WTC11 (cell line): ENCODE data around the gene CHORDC1.

Experiments
- AR ChIP-seq: fragments of 250-450 bp; sonication (Bioruptor Pico); IDR thresholded peaks from 2 replicates; pipeline ENCODE4 v1.9.0; 2021; ENCODE audit warnings: mild to moderate bottlenecking
- CREB1 ChIP-seq: sonication (generic); formaldehyde crosslinking; IDR thresholded peaks from 2 replicates; pipeline ENCODE4 v1.8.0; 2023; ENCODE audit warnings: mild to moderate bottlenecking, missing genetic modification reagents
- CREM ChIP-seq: sonication (generic); formaldehyde crosslinking; IDR thresholded peaks from 2 replicates; pipeline ENCODE4 v1.8.1; 2022; ENCODE audit warnings: mild to moderate bottlenecking, missing genetic modification reagents, moderate library complexity
- ZBTB21 ChIP-seq: sonication (generic); formaldehyde crosslinking; IDR thresholded peaks from 2 replicates; pipeline ENCODE4 v1.8.1; 2023; ENCODE audit warnings: mild to moderate bottlenecking, missing genetic modification reagents, borderline replicate concordance
- ZNF138 ChIP-seq: sonication (generic); formaldehyde crosslinking; conservative IDR thresholded peaks from 2 replicates; pipeline ENCODE4 v1.8.1; 2022; ENCODE audit warnings: mild to moderate bottlenecking, moderate library complexity, missing genetic modification reagents
- TF ChIP-seq, protein P1 (sequence below): fragments of 200-600 bp; IDR thresholded peaks from 2 replicates; pipeline ENCODE4 v1.8.0; 2022; ENCODE audit warnings: antibody characterized with exemption
- TF ChIP-seq, protein P2 (sequence below): sonication (generic); formaldehyde crosslinking; IDR thresholded peaks from 2 replicates; pipeline ENCODE4 v1.8.1; 2023; ENCODE audit warnings: mild to moderate bottlenecking, moderate library complexity, missing genetic modification reagents

- TF ChIP-seq, protein P1, sequence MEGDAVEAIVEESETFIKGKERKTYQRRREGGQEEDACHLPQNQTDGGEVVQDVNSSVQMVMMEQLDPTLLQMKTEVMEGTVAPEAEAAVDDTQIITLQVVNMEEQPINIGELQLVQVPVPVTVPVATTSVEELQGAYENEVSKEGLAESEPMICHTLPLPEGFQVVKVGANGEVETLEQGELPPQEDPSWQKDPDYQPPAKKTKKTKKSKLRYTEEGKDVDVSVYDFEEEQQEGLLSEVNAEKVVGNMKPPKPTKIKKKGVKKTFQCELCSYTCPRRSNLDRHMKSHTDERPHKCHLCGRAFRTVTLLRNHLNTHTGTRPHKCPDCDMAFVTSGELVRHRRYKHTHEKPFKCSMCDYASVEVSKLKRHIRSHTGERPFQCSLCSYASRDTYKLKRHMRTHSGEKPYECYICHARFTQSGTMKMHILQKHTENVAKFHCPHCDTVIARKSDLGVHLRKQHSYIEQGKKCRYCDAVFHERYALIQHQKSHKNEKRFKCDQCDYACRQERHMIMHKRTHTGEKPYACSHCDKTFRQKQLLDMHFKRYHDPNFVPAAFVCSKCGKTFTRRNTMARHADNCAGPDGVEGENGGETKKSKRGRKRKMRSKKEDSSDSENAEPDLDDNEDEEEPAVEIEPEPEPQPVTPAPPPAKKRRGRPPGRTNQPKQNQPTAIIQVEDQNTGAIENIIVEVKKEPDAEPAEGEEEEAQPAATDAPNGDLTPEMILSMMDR = no peak
- TF ChIP-seq CREB1 (CRISPR knock-in tag) = no peak
- no peak for TF ChIP-seq ZBTB21 (CRISPR knock-in tag)
- no peak for TF ChIP-seq AR (CRISPR knock-in tag)
- TF ChIP-seq, protein P2, sequence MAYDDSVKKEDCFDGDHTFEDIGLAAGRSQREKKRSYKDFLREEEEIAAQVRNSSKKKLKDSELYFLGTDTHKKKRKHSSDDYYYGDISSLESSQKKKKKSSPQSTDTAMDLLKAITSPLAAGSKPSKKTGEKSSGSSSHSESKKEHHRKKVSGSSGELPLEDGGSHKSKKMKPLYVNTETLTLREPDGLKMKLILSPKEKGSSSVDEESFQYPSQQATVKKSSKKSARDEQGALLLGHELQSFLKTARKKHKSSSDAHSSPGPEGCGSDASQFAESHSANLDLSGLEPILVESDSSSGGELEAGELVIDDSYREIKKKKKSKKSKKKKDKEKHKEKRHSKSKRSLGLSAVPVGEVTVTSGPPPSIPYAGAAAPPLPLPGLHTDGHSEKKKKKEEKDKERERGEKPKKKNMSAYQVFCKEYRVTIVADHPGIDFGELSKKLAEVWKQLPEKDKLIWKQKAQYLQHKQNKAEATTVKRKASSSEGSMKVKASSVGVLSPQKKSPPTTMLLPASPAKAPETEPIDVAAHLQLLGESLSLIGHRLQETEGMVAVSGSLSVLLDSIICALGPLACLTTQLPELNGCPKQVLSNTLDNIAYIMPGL (CRISPR knock-in tag) = no peak
- no peak for TF ChIP-seq CREM (CRISPR knock-in tag)
- no peak for TF ChIP-seq ZNF138 (CRISPR knock-in tag)
These were observed 20.7 kb upstream of the CHORDC1 start for GRCh38 chr11:90243534-90243933.
